GM13977 (cell line): ENCODE measurements around the gene PDE6H.

ENCODE experiments used
- DNase-seq: peaks from one replicate; pipeline ENCODE4 v3.0.0; 2012; ENCODE audit warnings: low spot score
- CTCF ChIP-seq: IDR thresholded peaks from 2 replicates; pipeline ENCODE4 v1.5.1; 2012; ENCODE audit warnings: mild to moderate bottlenecking, control low read depth; ENCODE audit not compliant: insufficient read depth; ENCODE audit errors: extremely low read depth, missing control alignments
- in situ Hi-C: fragments of 300-500 bp; cut with MboI; formaldehyde crosslinking; loops from one replicate; pipeline ENCODE4 v1.12.0; 2022; ENCODE audit warnings: low sequenced_read_pairs, low pct_unique_long_range_greater_than_20kb, mixed read lengths, inconsistent platforms; ENCODE audit not compliant: unreplicated experiment

PDE6H gene

GRCh38 chr12:14972816-14973215 lies at the start of gene PDE6H:
TSS of gene PDE6H (plus strand) at chr12:14973042. CDS start at chr12:14978013, 4,971 bp downstream.
- no peak for TF ChIP-seq CTCF
- no peak for DNase-seq
- in situ Hi-C loops = no loop called here

GRCh38 chr12:14923944-14924343 lies 48.9 kb upstream of the PDE6H start:
- no peak for TF ChIP-seq CTCF
- no peak for DNase-seq
- in situ Hi-C loops = no loop called here

GRCh38 chr12:14924541-14924940 lies 48.3 kb upstream of the PDE6H start:
- no peak for DNase-seq
- TF ChIP-seq CTCF = no peak
- in situ Hi-C loops = no loop called here

- DNase-seq = no peak
- in situ Hi-C loops = no loop called here
- TF ChIP-seq CTCF = no peak
These were observed 45.6 kb upstream of the PDE6H start for GRCh38 chr12:14927267-14927666.

GRCh38 chr12:14928931-14929330 lies 43.9 kb upstream of the PDE6H start:
- in situ Hi-C loops = no loop called here
- no peak for TF ChIP-seq CTCF
- no peak for DNase-seq

GRCh38 chr12:14930299-14930698 lies 42.5 kb upstream of the PDE6H start:
- TF ChIP-seq CTCF = no peak
- no peak for DNase-seq
- in situ Hi-C loops = no loop called here

- in situ Hi-C loops = no loop called here
- TF ChIP-seq CTCF = no peak
- DNase-seq = no peak
These were observed 41.5 kb upstream of the PDE6H start for GRCh38 chr12:14931359-14931758.
